ENCODE data around the gene TMEM89.

Gene TMEM89

GRCh38 chr3:48576647-48577046 lies 44.9 kb downstream of the TMEM89 start:
- no peak overlapping the region for H3K4me3 ChIP-seq
- in situ Hi-C loops (cut with MboI; ENCODE audit: low sequenced_read_pairs) = no loop called here
- no peaks in the 10 kb centered on the region for H3K27me3 ChIP-seq (ENCODE audit: low read depth)
- DNase-seq (ENCODE audit: low spot score in 2 of 2) = no peak
- no peaks in the 10 kb centered on the region for H3K4me1 ChIP-seq
- H3K36me3 ChIP-seq (replicated peaks) = no peaks in the 10 kb centered on the region
- no peaks in the 10 kb centered on the region for H3K9me3 ChIP-seq

GRCh38 chr3:48575366-48575765 lies 46.2 kb downstream of the TMEM89 start:
- no peak for DNase-seq (ENCODE audit: low spot score in 2 of 2)
- Histone ChIP-seq H3K9me3 (no peaks in the 10 kb centered on the region), H3K4me1 (no peaks in the 10 kb centered on the region), H3K36me3 (replicated peaks) (no peaks in the 10 kb centered on the region), H3K4me3 (no peak overlapping the region), H3K27me3 (ENCODE audit: low read depth) (no peaks in the 10 kb centered on the region)
- in situ Hi-C loops (cut with MboI; ENCODE audit: low sequenced_read_pairs) = no loop called here

- DNase-seq (ENCODE audit: low spot score in 2 of 2) = no peak
- in situ Hi-C loops (cut with MboI; ENCODE audit: low sequenced_read_pairs) = no loop called here
- H3K27me3 ChIP-seq (ENCODE audit: low read depth) = no peaks in the 10 kb centered on the region
- H3K4me3 ChIP-seq = no peak overlapping the region
- H3K4me1 ChIP-seq = no peaks in the 10 kb centered on the region
- no peaks in the 10 kb centered on the region for H3K9me3 ChIP-seq
- H3K36me3 ChIP-seq (replicated peaks) = no peaks in the 10 kb centered on the region
These were observed 47.5 kb downstream of the TMEM89 start for GRCh38 chr3:48573973-48574585.

GRCh38 chr3:48572517-48572916 lies 49.1 kb downstream of the TMEM89 start:
- no peaks in the 10 kb centered on the region for H3K27me3 ChIP-seq (ENCODE audit: low read depth)
- H3K9me3 ChIP-seq = no peaks in the 10 kb centered on the region
- in situ Hi-C loops (cut with MboI; ENCODE audit: low sequenced_read_pairs) = no loop called here
- no peaks in the 10 kb centered on the region for H3K4me1 ChIP-seq
- DNase-seq (ENCODE audit: low spot score in 2 of 2) = no peak
- no peak overlapping the region for H3K4me3 ChIP-seq
- H3K36me3 ChIP-seq (replicated peaks) = no peaks in the 10 kb centered on the region

- H3K27me3 ChIP-seq (ENCODE audit: low read depth) = no peaks in the 10 kb centered on the region
- H3K4me3 ChIP-seq = no peak overlapping the region
- H3K4me1 ChIP-seq = no peaks in the 10 kb centered on the region
- no peak for DNase-seq (ENCODE audit: low spot score in 2 of 2)
- H3K36me3 ChIP-seq (replicated peaks) = no peaks in the 10 kb centered on the region
- H3K9me3 ChIP-seq = no peaks in the 10 kb centered on the region
- in situ Hi-C loops (cut with MboI; ENCODE audit: low sequenced_read_pairs) = no loop called here
These were observed 49.6 kb downstream of the TMEM89 start for GRCh38 chr3:48571938-48572337.
